ENCODE data around the gene KANSL1.
"Not testable (repeated sequence)": the region's sequence is repeated elsewhere in the genome, so short reads cannot be mapped to it uniquely, and the experiment has no call there.

Gene KANSL1

GRCh38 chr17:46193151-46193625, at the start of gene KANSL1:
Gene KANSL1 (minus strand): TSS chr17:46193429. CDS start chr17:46172143, 21,286 bp downstream.
- peak; percentile 81 for DNase-seq (ENCODE audit: low read depth)
- TF ChIP-seq CTCF (conservative IDR thresholded peaks at IDR 0.05; ENCODE audit: control insufficient read depth, insufficient read depth, low read depth, low read length) = no peak
- peak within 1 kb of the TSS; percentile 76 for H3K4me3 ChIP-seq (ENCODE audit: control insufficient read depth, low read depth, low read length)

DNA sequence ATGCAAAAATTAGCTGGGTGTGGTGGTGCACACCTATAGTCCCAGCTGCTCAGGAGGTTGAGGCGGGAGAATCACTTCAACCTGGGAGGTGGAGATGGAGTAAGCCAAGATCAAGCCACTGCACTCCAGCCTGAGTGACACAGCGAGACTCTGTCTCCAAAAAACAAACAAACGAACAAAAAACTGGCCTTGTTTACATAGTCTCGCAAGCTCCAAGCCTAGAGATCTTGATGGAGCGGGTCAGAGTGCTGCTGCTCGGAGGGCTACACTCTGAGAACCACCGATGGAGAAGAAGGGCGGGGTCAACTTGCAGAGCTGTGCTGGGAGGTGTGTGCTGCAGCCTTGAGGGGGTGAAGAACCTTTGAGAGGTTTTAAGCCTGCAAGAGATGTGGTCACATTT, 38.1 kb upstream of the KANSL1 start:
- DNase-seq (ENCODE audit: low read depth); H3K4me3 ChIP-seq (ENCODE audit: control insufficient read depth, low read depth, low read length): not testable (repeated sequence)

DNA sequence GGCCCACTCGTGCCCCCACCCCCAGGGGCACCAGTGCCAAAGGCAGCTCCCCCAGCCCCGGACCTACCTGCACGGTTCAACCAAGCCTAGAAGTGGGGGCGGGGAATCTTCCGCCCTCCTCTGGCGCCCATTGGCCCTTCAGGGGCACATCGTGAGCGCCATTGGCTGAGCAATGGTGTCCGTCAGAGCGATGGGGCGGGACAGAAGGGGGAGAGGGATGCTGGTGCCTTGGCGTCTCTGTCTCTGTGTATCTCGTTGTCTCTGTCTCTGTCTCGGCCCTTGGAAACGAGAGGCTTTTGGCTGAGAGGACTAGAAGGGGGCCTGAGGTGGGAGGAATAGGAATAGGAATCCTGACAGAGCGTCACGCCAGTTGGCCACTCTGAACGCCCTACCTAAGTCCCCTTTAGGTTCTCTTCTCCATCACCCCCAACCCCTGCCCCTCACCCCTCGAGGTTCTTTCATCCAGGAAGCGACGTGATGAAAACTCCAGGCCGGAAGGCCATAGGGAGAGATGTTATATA, 32.1 kb upstream of the KANSL1 start:
- H3K4me3 ChIP-seq (ENCODE audit: control insufficient read depth, low read depth, low read length) = peak overlapping the region; percentile 46
- DNase-seq (ENCODE audit: low read depth) = peak; percentile 73

DNA sequence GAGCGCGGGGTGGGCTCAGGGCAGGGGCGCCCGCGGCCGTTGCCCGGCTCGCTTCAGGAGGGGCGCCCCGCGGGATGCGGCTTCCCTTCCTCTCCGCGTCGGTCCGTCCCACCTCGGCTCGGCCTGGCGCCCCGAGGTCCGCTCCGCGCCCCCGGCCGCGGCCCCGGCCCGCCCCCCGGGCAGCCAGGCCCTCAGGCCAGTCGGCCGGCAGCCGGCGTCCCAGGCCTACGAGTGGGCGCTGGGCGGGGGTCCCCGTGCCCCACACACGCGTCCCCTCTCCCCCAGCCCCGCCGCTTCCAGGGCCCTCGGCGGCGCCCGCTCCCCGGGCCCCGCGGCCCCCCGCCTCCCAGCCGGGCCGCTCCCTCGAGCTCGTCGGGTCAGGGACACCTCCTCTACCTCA, 31.6 kb upstream of the KANSL1 start:
- DNase-seq (ENCODE audit: low read depth) = not testable (repeated sequence)
- peak overlapping the region; percentile 46 for H3K4me3 ChIP-seq (ENCODE audit: control insufficient read depth, low read depth, low read length)

- DNase-seq (ENCODE audit: low read depth); H3K4me3 ChIP-seq (ENCODE audit: control insufficient read depth, low read depth, low read length): not testable (repeated sequence)
Measured at GRCh38 chr17:46223041-46223440, 29.8 kb upstream of the KANSL1 start.

GRCh38 chr17:46216682-46217081, 23.5 kb upstream of the KANSL1 start:
- H3K4me3 ChIP-seq (ENCODE audit: control insufficient read depth, low read depth, low read length) = no peak overlapping the region
- no peak for TF ChIP-seq CTCF (conservative IDR thresholded peaks at IDR 0.05; ENCODE audit: control insufficient read depth, insufficient read depth, low read depth, low read length)
- DNase-seq (ENCODE audit: low read depth) = no peak

DNA sequence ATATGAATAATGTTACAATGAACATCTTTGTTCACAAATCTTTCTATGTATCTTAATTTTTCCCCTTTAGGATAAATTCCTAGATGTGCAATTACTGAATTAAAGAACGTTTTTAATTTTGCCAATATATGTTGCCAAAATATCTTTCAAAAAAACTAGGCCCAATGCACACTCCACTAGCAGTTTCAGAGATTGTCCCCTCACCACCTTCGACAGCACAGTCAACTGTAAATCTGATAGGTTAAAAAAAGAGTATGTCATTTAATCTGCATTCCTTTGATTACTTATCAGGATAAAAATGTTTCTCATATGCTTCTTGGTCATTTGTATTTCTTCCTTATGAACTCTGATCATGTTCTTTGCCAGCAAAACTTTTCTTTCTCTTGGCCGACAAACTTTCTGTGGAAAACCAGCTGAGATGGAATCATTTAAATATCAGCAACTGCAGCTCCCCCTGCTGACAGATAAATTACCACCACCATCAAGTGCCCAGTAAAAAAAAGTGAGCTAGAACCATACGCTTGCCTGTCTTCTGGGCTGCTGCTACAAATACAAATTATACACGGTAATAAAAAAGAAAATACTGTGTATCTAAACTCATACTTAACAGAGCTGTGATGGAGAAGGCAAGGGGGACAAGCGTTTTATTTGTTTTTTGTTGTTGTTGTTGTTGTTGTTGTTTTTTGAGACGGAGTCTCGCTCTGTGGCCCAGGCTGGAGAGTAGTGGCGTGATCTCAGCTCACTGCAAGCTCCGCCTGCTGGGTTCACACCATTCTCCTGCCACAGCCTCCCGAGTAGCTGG, 19.6 kb upstream of the KANSL1 start:
- TF ChIP-seq CTCF (conservative IDR thresholded peaks at IDR 0.05; ENCODE audit: control insufficient read depth, insufficient read depth, low read depth, low read length) = peak; percentile 68
- DNase-seq (ENCODE audit: low read depth) = peak; percentile 77
- H3K4me3 ChIP-seq (ENCODE audit: control insufficient read depth, low read depth, low read length) = no peak overlapping the region

GRCh38 chr17:46208997-46209396, 15.8 kb upstream of the KANSL1 start:
- TF ChIP-seq CTCF (conservative IDR thresholded peaks at IDR 0.05; ENCODE audit: control insufficient read depth, insufficient read depth, low read depth, low read length) = no peak
- no peak for DNase-seq (ENCODE audit: low read depth)

DNA sequence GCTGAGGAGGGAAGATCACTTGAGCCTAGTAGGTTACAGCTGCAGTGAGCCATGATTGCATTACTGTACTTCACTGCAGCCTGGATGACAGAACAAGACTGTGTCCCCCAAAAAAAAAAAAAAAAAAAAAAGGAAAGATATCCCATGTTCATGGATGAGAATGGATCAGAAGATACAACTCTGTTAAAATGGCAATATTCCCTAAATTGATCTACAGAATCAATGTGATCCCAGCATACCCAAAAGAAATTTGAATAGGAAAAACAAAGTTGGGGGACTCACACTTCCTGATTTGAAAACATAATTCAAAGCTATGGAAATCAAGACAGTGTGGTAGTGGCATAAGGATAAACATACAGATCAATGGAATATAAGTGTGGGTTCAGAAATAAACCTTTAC, 12.7 kb upstream of the KANSL1 start:
- TF ChIP-seq CTCF (conservative IDR thresholded peaks at IDR 0.05; ENCODE audit: control insufficient read depth, insufficient read depth, low read depth, low read length) = no peak
- DNase-seq (ENCODE audit: low read depth) = no peak
- no peak overlapping the region for H3K4me3 ChIP-seq (ENCODE audit: control insufficient read depth, low read depth, low read length)

More at GRCh38 chr17:46208997-46209396, 15.8 kb upstream of the KANSL1 start:
- no peak overlapping the region for H3K4me3 ChIP-seq (ENCODE audit: control insufficient read depth, low read depth, low read length)

Data from fibroblast of mammary gland (primary cell).